GM23338 (cell line): Measurements from ENCODE around the gene MDM2. TPM values are rescaled to one million over a fixed set of nuclear protein-coding genes. Genes with fewer than 3 reads are reported as not detected.

Experiments used
- ATAC-seq: fragments of 200-7000 bp; cut with Tn5 transposase; 3 replicates; pipeline ENCODE4 v1.9.1; 2020
- DNase-seq: peaks from one replicate; pipeline ENCODE4 v3.0.0-alpha.2; 2015; ENCODE audit warnings: low spot score
- H2AFZ ChIP-seq: fragments of 200-600 bp; sonication (generic); 2 replicates; pipeline ENCODE4 v1.8.0; 2016; ENCODE audit warnings: antibody characterized with exemption, mild to moderate bottlenecking, moderate library complexity
- H3F3A ChIP-seq: fragments of 200-600 bp; sonication (generic); replicated peaks from 2 replicates; pipeline ENCODE4 v1.8.0; 2017; ENCODE audit warnings: antibody characterized with exemption, mixed run types, low read depth
- H3K27ac ChIP-seq: fragments of 200-600 bp; sonication (generic); 2 replicates; pipeline ENCODE4 v1.6.1; 2016; ENCODE audit warnings: low read depth
- H3K27me3 ChIP-seq: fragments of 200-600 bp; sonication (generic); 2 replicates; pipeline ENCODE4 v1.8.0; 2016; ENCODE audit warnings: mild to moderate bottlenecking, mixed run types, moderate library complexity; ENCODE audit not compliant: insufficient read depth
- H3K36me3 ChIP-seq: fragments of 200-600 bp; sonication (generic); 2 replicates; pipeline ENCODE4 v1.8.0; 2016; ENCODE audit warnings: mild to moderate bottlenecking; ENCODE audit not compliant: insufficient read depth
- H3K4me1 ChIP-seq: fragments of 200-600 bp; sonication (generic); 2 replicates; pipeline ENCODE4 v1.8.0; 2016; ENCODE audit warnings: mild to moderate bottlenecking, moderate library complexity; ENCODE audit not compliant: insufficient read depth
- H3K4me2 ChIP-seq: fragments of 200-600 bp; sonication (generic); 2 replicates; pipeline ENCODE4 v1.7.1; 2017; ENCODE audit warnings: mixed run types
- H3K4me3 ChIP-seq: fragments of 200-600 bp; sonication (generic); 2 replicates; pipeline ENCODE4 v1.6.1; 2016; ENCODE audit warnings: mixed run types
- H3K79me2 ChIP-seq: fragments of 200-600 bp; sonication (generic); replicated peaks from 2 replicates; pipeline ENCODE4 v1.8.0; 2017; ENCODE audit warnings: mild to moderate bottlenecking; ENCODE audit not compliant: insufficient read depth
- H3K9me2 ChIP-seq: fragments of 200-600 bp; sonication (generic); 2 replicates; pipeline ENCODE4 v1.8.0; 2017; ENCODE audit not compliant: insufficient read depth
- H4K20me1 ChIP-seq: fragments of 200-600 bp; sonication (generic); replicated peaks from 2 replicates; pipeline ENCODE4 v1.8.0; 2017; ENCODE audit warnings: mild to moderate bottlenecking; ENCODE audit not compliant: insufficient read depth
- H3K27ac Mint-ChIP-seq: 2 replicates; pipeline ENCODE4 v1.8.0; 2020; ENCODE audit warnings: inconsistent platforms, mild to moderate bottlenecking, moderate library complexity, mixed read lengths
- H3K27me3 Mint-ChIP-seq: 3 replicates; pipeline ENCODE4 v1.8.0; 2022; ENCODE audit warnings: low read depth, mild to moderate bottlenecking, moderate library complexity, mixed read lengths, inconsistent platforms; ENCODE audit not compliant: insufficient read depth, poor library complexity
- H3K36me3 Mint-ChIP-seq: 3 replicates; pipeline ENCODE4 v1.8.0; 2021; ENCODE audit warnings: low read depth, mild to moderate bottlenecking, inconsistent platforms, moderate library complexity, mixed read lengths
- H3K4me1 Mint-ChIP-seq: 3 replicates; pipeline ENCODE4 v1.8.0; 2020; ENCODE audit warnings: mild to moderate bottlenecking, inconsistent platforms, mixed read lengths
- H3K4me3 Mint-ChIP-seq: 3 replicates; pipeline ENCODE4 v1.8.0; 2021; ENCODE audit warnings: moderate library complexity, mild to moderate bottlenecking, inconsistent platforms, mixed read lengths
- H3K9me3 Mint-ChIP-seq: 3 replicates; pipeline ENCODE4 v1.8.0; 2020; ENCODE audit warnings: moderate library complexity, mild to moderate bottlenecking, inconsistent platforms, mixed read lengths
- CREB1 ChIP-seq: fragments of 250-450 bp; sonication (Bioruptor Pico); IDR thresholded peaks from 2 replicates; pipeline ENCODE4 v1.5.0; 2020; ENCODE audit warnings: low read depth, mild to moderate bottlenecking, moderate library complexity
- EZH2 ChIP-seq: fragments of 200-600 bp; sonication (generic); IDR thresholded peaks from one replicate; pipeline ENCODE4 v1.8.0; 2017; ENCODE audit warnings: antibody characterized with exemption, mild to moderate bottlenecking, low read depth; ENCODE audit not compliant: unreplicated experiment
- EZH2phosphoT487 ChIP-seq: fragments of 200-600 bp; sonication (generic); IDR thresholded peaks from one replicate; pipeline ENCODE4 v1.8.1; 2018; ENCODE audit warnings: antibody characterized with exemption; ENCODE audit not compliant: unreplicated experiment
- JUNB ChIP-seq: IDR thresholded peaks from one replicate; pipeline ENCODE4 v1.6.1; 2016; ENCODE audit warnings: antibody characterized with exemption; ENCODE audit not compliant: unreplicated experiment
- NANOG ChIP-seq: IDR thresholded peaks from 2 replicates; pipeline ENCODE4 v1.6.1; 2016; ENCODE audit warnings: antibody characterized with exemption, borderline replicate concordance
- POLR2AphosphoS5 ChIP-seq: IDR thresholded peaks from 2 replicates; pipeline ENCODE4 v1.6.1; 2016; ENCODE audit warnings: antibody characterized with exemption, low read depth
- STAT1 ChIP-seq: IDR thresholded peaks from one replicate; pipeline ENCODE4 v1.6.1; 2016; ENCODE audit warnings: antibody characterized with exemption; ENCODE audit not compliant: unreplicated experiment
- ZNF114 ChIP-seq: fragments of 250-450 bp; sonication (Bioruptor Pico); IDR thresholded peaks from 2 replicates; pipeline ENCODE4 v1.5.0; 2020; ENCODE audit warnings: mild to moderate bottlenecking, moderate library complexity
- ZNF331 ChIP-seq: fragments of 250-450 bp; sonication (Bioruptor Pico); IDR thresholded peaks from 2 replicates; pipeline ENCODE4 v1.5.0; 2020; ENCODE audit warnings: low read depth, mild to moderate bottlenecking, moderate library complexity
- ZNF462 ChIP-seq: fragments of 250-450 bp; sonication (Bioruptor Pico); IDR thresholded peaks from 2 replicates; pipeline ENCODE4 v1.5.0; 2020; ENCODE audit warnings: mild to moderate bottlenecking, moderate library complexity
- polyA plus RNA-seq: library from polyadenylated mRNA; unstranded; fragments of >200 nt; fragmentation: Nextera tagmentation; extraction: Ambion mirVana; gene quantifications from 2 replicates; pipeline ENCODE4 v1.2.1, GENCODE V29; 2016
- total RNA-seq: library from RNA; depleted of rRNA; stranded (reverse); fragments of >200 nt; shearing (Covaris generic); gene quantifications from 2 replicates; pipeline ENCODE4 v1.2.3, GENCODE V29; 2014
- TF ChIP-seq, protein P1 (sequence below), 2 experiments: fragments of 200-600 bp in 1 of 2; sonication (generic) in 1 of 2; conservative IDR thresholded peaks; 2 replicates each; pipeline versions ENCODE4 v1.5.1 to v1.6.1; 2016 to 2017; ENCODE audit warnings: antibody characterized with exemption in 2 of 2, low read depth in 2 of 2, mild to moderate bottlenecking in 2 of 2, moderate library complexity in 1 of 2
- TF ChIP-seq, protein P2 (sequence below): IDR thresholded peaks from one replicate; pipeline ENCODE4 v1.6.1; 2018; ENCODE audit warnings: antibody characterized with exemption; ENCODE audit not compliant: unreplicated experiment
- TF ChIP-seq, protein P3 (sequence below): IDR thresholded peaks from 2 replicates; pipeline ENCODE4 v1.6.1; 2016; ENCODE audit warnings: antibody characterized with exemption

MDM2 gene
- total and polyA plus RNA-seq, 2 experiments from 2014 or later: 105 to 136 TPM

DNA sequence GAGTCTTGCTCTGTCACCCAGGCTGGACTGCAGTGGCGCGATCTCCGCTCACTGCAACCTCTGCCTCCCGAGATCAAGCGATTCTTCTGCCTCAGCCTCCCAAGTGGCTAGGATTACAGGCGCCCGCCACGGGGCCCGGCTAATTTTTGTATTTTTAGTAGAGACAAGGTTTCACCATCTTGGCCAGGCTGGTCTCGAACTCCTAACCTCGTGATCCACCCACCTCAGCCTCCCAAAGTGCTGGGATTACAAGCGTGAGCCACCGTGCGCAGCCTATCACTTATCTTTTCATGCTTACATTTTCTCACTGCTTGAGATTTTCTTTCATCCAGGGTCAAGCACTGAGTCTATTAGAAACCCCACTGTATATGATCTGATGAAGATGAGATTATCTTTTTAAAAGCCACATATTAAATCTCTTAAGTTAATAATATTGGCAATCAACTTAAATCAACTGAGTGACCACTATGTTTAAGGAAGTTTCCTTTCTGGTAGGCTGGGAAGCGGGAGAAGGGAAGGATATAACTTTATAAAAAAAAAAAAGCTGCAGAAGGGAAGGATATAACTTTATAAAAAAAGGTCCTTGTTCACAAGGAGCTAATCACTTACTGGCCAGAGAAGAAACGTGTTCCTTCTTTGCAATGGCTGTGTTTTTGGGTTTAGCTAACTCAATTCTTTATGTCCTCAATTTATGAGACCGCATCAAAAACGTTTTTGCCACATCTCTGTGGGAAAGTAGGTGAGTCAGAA, 1.3 kb upstream of the MDM2 start:
- no peaks in the 10 kb centered on the region for H3K9me2 ChIP-seq
- DNase-seq (no peak), ATAC-seq (no peak)
- H3K79me2 ChIP-seq: peaks cover 29% of the 10 kb centered on the region
- TF ChIP-seq, protein P1, sequence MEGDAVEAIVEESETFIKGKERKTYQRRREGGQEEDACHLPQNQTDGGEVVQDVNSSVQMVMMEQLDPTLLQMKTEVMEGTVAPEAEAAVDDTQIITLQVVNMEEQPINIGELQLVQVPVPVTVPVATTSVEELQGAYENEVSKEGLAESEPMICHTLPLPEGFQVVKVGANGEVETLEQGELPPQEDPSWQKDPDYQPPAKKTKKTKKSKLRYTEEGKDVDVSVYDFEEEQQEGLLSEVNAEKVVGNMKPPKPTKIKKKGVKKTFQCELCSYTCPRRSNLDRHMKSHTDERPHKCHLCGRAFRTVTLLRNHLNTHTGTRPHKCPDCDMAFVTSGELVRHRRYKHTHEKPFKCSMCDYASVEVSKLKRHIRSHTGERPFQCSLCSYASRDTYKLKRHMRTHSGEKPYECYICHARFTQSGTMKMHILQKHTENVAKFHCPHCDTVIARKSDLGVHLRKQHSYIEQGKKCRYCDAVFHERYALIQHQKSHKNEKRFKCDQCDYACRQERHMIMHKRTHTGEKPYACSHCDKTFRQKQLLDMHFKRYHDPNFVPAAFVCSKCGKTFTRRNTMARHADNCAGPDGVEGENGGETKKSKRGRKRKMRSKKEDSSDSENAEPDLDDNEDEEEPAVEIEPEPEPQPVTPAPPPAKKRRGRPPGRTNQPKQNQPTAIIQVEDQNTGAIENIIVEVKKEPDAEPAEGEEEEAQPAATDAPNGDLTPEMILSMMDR (conservative IDR thresholded peaks at IDR 0.05; ENCODE audit: low read depth in 2 of 2): no peak
- TF ChIP-seq, protein P2, sequence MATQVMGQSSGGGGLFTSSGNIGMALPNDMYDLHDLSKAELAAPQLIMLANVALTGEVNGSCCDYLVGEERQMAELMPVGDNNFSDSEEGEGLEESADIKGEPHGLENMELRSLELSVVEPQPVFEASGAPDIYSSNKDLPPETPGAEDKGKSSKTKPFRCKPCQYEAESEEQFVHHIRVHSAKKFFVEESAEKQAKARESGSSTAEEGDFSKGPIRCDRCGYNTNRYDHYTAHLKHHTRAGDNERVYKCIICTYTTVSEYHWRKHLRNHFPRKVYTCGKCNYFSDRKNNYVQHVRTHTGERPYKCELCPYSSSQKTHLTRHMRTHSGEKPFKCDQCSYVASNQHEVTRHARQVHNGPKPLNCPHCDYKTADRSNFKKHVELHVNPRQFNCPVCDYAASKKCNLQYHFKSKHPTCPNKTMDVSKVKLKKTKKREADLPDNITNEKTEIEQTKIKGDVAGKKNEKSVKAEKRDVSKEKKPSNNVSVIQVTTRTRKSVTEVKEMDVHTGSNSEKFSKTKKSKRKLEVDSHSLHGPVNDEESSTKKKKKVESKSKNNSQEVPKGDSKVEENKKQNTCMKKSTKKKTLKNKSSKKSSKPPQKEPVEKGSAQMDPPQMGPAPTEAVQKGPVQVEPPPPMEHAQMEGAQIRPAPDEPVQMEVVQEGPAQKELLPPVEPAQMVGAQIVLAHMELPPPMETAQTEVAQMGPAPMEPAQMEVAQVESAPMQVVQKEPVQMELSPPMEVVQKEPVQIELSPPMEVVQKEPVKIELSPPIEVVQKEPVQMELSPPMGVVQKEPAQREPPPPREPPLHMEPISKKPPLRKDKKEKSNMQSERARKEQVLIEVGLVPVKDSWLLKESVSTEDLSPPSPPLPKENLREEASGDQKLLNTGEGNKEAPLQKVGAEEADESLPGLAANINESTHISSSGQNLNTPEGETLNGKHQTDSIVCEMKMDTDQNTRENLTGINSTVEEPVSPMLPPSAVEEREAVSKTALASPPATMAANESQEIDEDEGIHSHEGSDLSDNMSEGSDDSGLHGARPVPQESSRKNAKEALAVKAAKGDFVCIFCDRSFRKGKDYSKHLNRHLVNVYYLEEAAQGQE: no peak
- no peak for TF ChIP-seq STAT1
- TF ChIP-seq, protein P3, sequence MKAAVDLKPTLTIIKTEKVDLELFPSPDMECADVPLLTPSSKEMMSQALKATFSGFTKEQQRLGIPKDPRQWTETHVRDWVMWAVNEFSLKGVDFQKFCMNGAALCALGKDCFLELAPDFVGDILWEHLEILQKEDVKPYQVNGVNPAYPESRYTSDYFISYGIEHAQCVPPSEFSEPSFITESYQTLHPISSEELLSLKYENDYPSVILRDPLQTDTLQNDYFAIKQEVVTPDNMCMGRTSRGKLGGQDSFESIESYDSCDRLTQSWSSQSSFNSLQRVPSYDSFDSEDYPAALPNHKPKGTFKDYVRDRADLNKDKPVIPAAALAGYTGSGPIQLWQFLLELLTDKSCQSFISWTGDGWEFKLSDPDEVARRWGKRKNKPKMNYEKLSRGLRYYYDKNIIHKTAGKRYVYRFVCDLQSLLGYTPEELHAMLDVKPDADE: no peak
- TF ChIP-seq CREB1: no peak
- no peak for TF ChIP-seq EZH2
- no peak for TF ChIP-seq ZNF462
- no peak for TF ChIP-seq EZH2phosphoT487
- TF ChIP-seq POLR2AphosphoS5: no peak
- no peak for TF ChIP-seq ZNF331
- no peak for TF ChIP-seq NANOG
- TF ChIP-seq JUNB: no peak
- TF ChIP-seq ZNF114 (CRISPR knock-in tag): no peak
- no peaks in the 10 kb centered on the region for H3K9me3 Mint-ChIP-seq
- H3K36me3 ChIP-seq: peaks cover 14% of the 10 kb centered on the region
- H3K4me2 ChIP-seq: peak overlapping the region; percentile 78
- H3K4me3 ChIP-seq: peak overlapping the region; percentile 71
- peak overlapping the region; percentile 95 for H3K27ac ChIP-seq
- H3K27ac Mint-ChIP-seq: no peak overlapping the region
- peaks cover 3% of the 10 kb centered on the region for H4K20me1 ChIP-seq
- peaks cover 29% of the 10 kb centered on the region for H3K36me3 Mint-ChIP-seq
- no peaks in the 10 kb centered on the region for H3K27me3 ChIP-seq
- H3K27me3 Mint-ChIP-seq: peaks cover 17% of the 10 kb centered on the region
- H3K4me1 Mint-ChIP-seq: peaks cover 28% of the 10 kb centered on the region
- peak overlapping the region; percentile 97 for H3K4me3 Mint-ChIP-seq
- H2AFZ ChIP-seq: no peak overlapping the region
- peaks cover 29% of the 10 kb centered on the region for H3K4me1 ChIP-seq
- peaks cover 18% of the 10 kb centered on the region; the same call in 1 of the 2 replicates for H3F3A ChIP-seq
